ENCODE results near the gene SPEM1.

The SPEM1 gene

GRCh38 chr17:7407082-7407481 lies 13.0 kb upstream of the SPEM1 start:
- DNase-seq (ENCODE audit: insufficient read length, low spot score) (no peak), FAIRE-seq (no peak)

GRCh38 chr17:7407485-7408251 lies 12.5 kb upstream of the SPEM1 start, which contains the start of gene NLGN2:
TSS of gene NLGN2 (plus strand) at chr17:7407845. CDS start at chr17:7408256, 411 bp downstream.
- no peak for FAIRE-seq
- DNase-seq (ENCODE audit: insufficient read length, low spot score), result no peak
- TF ChIP-seq CTCF (IDR thresholded peaks at IDR 0.05; ENCODE audit: insufficient read depth, missing control alignments), result no peak

More at GRCh38 chr17:7407082-7407481, 13.0 kb upstream of the SPEM1 start:
- no peak for TF ChIP-seq CTCF (IDR thresholded peaks at IDR 0.05; ENCODE audit: insufficient read depth, missing control alignments)

GRCh38 chr17:7408252-7408727 lies 11.8 kb upstream of the SPEM1 start:
- no peak for FAIRE-seq
- no peak for TF ChIP-seq CTCF (IDR thresholded peaks at IDR 0.05; ENCODE audit: insufficient read depth, missing control alignments)
- no peak for DNase-seq (ENCODE audit: insufficient read length, low spot score)

- DNase-seq (ENCODE audit: insufficient read length, low spot score) (no peak), FAIRE-seq (no peak)
- no peak for TF ChIP-seq CTCF (IDR thresholded peaks at IDR 0.05; ENCODE audit: insufficient read depth, missing control alignments)
These were observed 11.3 kb upstream of the SPEM1 start for GRCh38 chr17:7408863-7409262.

GRCh38 chr17:7409716-7410115 lies 10.4 kb upstream of the SPEM1 start:
- TF ChIP-seq CTCF (IDR thresholded peaks at IDR 0.05; ENCODE audit: insufficient read depth, missing control alignments), result no peak
- no peak for FAIRE-seq

GRCh38 chr17:7410634-7411426 lies 9.3 kb upstream of the SPEM1 start:
- no peak for TF ChIP-seq CTCF (IDR thresholded peaks at IDR 0.05; ENCODE audit: insufficient read depth, missing control alignments)
- DNase-seq (ENCODE audit: insufficient read length, low spot score) (no peak), FAIRE-seq (no peak)

More at GRCh38 chr17:7409716-7410115, 10.4 kb upstream of the SPEM1 start:
- DNase-seq (ENCODE audit: insufficient read length, low spot score), result no peak
